ENCODE results near the gene B4GALNT3. TPM values are rescaled to one million over a fixed set of nuclear protein-coding genes. Genes with fewer than 3 reads are reported as not detected.

The B4GALNT3 gene
- total and polyA plus RNA-seq, 12 donors, result 14.1 to 58.7 (median 36.5) TPM

- DNase-seq (peak in 1 of 2 donors; percentile 35), ATAC-seq (peak in 3 of 8 donors; percentile 22 to 53 (median 41))
- peak; percentile 59 to 84 (median 80) for TF ChIP-seq CTCF (IDR thresholded peaks at IDR 0.05)
- Histone ChIP-seq H3K27ac (no peak overlapping the region), H3K4me3 (no peak overlapping the region), H3K9me3 (no peaks in the 10 kb centered on the region), H3K27me3 (no peaks in the 10 kb centered on the region), H3K36me3 (peaks cover 0 to 32% (median 0%) of the 10 kb centered on the region in 9 donors), H3K4me1 (no peaks in the 10 kb centered on the region)
- intact Hi-C loops (cut with DNase I), result loop anchor here in 4 of 10 donors (2.0 to 5.0 kb wide), 2 partner anchors 104 to 105 kb away; no protein-coding TSS in a partner anchor
- WGBS, 2 donors, result 58 to 59% methylated on average over 16 of the region's 16 CpGs
Observed at GRCh38 chr12:442235-442884, 17.4 kb upstream of the B4GALNT3 start.

DNA sequence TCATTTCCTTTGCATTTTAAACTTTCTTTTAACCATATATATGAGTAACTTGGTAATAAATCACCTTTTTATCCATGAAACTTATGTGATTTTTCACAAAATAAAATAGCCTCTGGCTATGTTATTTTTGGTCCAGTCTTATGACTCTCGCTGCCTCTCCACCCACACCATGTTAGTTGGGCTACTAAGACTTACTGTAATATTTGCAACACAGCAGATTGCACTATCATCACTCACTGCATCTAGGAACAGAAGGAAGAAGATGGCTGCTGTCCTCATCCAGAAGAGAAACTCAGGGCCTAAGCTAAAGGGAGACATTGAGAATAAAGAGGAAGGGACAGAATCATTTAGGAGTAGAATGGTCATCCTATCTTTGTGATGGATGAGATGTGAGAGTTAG, 12.6 kb upstream of the B4GALNT3 start:
- ATAC-seq (no peak), DNase-seq (no peak)
- H3K36me3 ChIP-seq, result no peaks in the 10 kb centered on the region
- peaks cover 0 to 11% (median 0%) of the 10 kb centered on the region in 9 donors for H3K4me1 ChIP-seq
- no peak overlapping the region for H3K4me3 ChIP-seq
- peaks cover 0 to 16% (median 0%) of the 10 kb centered on the region in 7 donors for H3K27me3 ChIP-seq
- no peak overlapping the region for H3K27ac ChIP-seq
- H3K9me3 ChIP-seq, result no peaks in the 10 kb centered on the region
- TF ChIP-seq CTCF (IDR thresholded peaks at IDR 0.05), result no peak
- intact Hi-C loops (cut with DNase I), result no loop called here
- 97 to 98% methylated on average over 1 of the region's 1 CpG for WGBS, 2 donors

GRCh38 chr12:449203-449602, 10.5 kb upstream of the B4GALNT3 start:
- peaks cover 0 to 17% (median 0%) of the 10 kb centered on the region in 7 donors for H3K27me3 ChIP-seq
- no peaks in the 10 kb centered on the region for H3K9me3 ChIP-seq
- WGBS, 2 donors, result 73 to 74% methylated on average over 4 of the region's 4 CpGs
- no peak for ATAC-seq
- no peak for TF ChIP-seq CTCF (IDR thresholded peaks at IDR 0.05)
- intact Hi-C loops (cut with DNase I), result no loop called here
- no peak for DNase-seq
- no peak overlapping the region for H3K4me3 ChIP-seq
- H3K4me1 ChIP-seq, result peaks cover 0 to 16% (median 0%) of the 10 kb centered on the region in 9 donors
- H3K36me3 ChIP-seq, result no peaks in the 10 kb centered on the region
- no peak overlapping the region for H3K27ac ChIP-seq

DNA sequence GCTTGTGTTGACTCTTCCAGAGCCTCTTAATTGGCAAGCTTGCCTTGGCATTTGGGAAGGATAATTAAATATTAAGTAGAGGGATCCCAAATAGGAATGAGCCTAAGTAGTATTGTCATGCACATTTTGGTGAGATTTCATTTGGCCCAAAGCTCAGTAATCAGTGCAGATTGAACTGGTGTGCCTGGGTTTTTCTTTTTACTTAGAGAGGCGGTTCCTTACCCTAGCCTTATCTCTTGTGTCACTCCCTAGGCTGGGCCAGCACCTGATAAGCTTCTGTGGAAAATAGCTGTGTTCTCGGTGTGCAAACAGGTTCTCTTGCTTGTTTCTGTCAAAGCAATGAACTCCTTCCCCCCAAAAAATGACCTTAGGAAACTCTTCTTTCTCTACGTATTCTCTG, 9.3 kb upstream of the B4GALNT3 start:
- intact Hi-C loops (cut with DNase I), result loop anchor here in 5 of 10 donors (5.0 kb wide), 2 partner anchors 52 to 97 kb away; no protein-coding TSS in a partner anchor
- Histone ChIP-seq H3K4me3 (no peak overlapping the region), H3K27ac (no peak overlapping the region), H3K9me3 (no peaks in the 10 kb centered on the region), H3K27me3 (peaks cover 0 to 17% (median 0%) of the 10 kb centered on the region in 7 donors), H3K36me3 (no peaks in the 10 kb centered on the region), H3K4me1 (peaks cover 0 to 25% (median 0%) of the 10 kb centered on the region in 9 donors)
- WGBS, 2 donors, result 36 to 41% methylated on average over 3 of the region's 3 CpGs
- DNase-seq, result no peak
- no peak for TF ChIP-seq CTCF (IDR thresholded peaks at IDR 0.05)
- ATAC-seq, result no peak
